ENCODE results near the gene SAMD4A.

The SAMD4A gene

DNA sequence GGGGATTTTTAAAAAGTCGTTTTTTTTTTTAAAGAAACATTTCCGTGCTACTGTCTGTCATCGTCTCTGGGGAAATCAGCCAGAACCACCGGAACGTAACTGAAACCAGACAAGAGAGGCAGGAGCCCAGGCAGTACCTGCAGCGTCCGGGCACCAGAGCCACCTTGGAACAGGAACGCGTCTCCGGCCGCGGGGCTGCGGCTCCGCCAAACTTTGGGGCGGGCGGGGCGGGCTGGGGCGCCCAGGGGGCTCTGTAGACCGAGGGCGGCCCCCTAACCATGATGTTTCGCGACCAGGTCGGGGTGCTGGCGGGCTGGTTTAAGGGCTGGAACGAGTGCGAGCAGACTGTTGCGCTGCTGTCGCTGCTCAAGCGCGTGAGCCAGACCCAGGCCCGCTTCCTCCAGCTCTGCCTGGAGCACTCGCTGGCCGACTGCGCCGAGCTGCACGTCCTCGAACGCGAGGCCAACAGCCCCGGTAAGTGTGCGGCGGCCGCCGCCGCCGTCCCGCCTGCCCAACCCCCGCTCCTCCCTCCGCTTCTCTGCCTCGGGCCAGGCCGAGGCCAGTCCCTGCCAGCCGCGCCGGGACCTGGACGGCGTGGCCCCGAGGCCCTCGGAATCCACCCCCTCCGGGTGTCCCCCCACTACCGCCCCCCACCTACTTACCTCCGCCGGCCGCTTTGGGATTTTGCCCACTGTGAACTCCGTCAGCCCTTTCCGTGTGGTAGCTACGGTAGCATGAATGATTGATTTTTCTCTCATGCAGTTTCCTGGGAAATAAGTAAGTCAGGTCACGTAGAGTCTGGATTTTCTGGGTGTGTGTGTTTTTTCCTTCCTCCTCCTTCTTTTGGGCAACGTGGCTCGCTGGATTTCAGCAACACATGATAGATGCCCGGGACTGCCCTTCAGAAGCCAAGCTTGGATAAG lies 972 bp downstream of the SAMD4A start:
- TF ChIP-seq, protein P1, sequence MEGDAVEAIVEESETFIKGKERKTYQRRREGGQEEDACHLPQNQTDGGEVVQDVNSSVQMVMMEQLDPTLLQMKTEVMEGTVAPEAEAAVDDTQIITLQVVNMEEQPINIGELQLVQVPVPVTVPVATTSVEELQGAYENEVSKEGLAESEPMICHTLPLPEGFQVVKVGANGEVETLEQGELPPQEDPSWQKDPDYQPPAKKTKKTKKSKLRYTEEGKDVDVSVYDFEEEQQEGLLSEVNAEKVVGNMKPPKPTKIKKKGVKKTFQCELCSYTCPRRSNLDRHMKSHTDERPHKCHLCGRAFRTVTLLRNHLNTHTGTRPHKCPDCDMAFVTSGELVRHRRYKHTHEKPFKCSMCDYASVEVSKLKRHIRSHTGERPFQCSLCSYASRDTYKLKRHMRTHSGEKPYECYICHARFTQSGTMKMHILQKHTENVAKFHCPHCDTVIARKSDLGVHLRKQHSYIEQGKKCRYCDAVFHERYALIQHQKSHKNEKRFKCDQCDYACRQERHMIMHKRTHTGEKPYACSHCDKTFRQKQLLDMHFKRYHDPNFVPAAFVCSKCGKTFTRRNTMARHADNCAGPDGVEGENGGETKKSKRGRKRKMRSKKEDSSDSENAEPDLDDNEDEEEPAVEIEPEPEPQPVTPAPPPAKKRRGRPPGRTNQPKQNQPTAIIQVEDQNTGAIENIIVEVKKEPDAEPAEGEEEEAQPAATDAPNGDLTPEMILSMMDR (IDR thresholded peaks at IDR 0.05): no peak
- Mint-ChIP-seq H3K4me3 (peak overlapping the region; percentile 93), H3K4me1 (peaks cover 24% of the 10 kb centered on the region)

GRCh38 chr14:54568821-54569595 lies 2.1 kb downstream of the SAMD4A start:
- Mint-ChIP-seq H3K4me3 (peak overlapping the region; percentile 93), H3K9me3 (peaks cover 18% of the 10 kb centered on the region), H3K27ac (no peak overlapping the region), H3K4me1 (peaks cover 24% of the 10 kb centered on the region), H3K27me3 (ENCODE audit: low read depth, poor library complexity) (peaks cover 47% of the 10 kb centered on the region), H3K36me3 (ENCODE audit: low read depth) (peaks cover 18% of the 10 kb centered on the region)
- TF ChIP-seq, protein P1 (IDR thresholded peaks at IDR 0.05): no peak
- DNase-seq: peak; percentile 16

More for the DNA sequence above, 972 bp downstream of the SAMD4A start:
- Mint-ChIP-seq H3K27ac (no peak overlapping the region), H3K27me3 (ENCODE audit: low read depth, poor library complexity) (peaks cover 49% of the 10 kb centered on the region), H3K9me3 (peaks cover 10% of the 10 kb centered on the region), H3K36me3 (ENCODE audit: low read depth) (peaks cover 10% of the 10 kb centered on the region)
- DNase-seq: peak; percentile 69

GRCh38 chr14:54570047-54570446 lies 3.1 kb downstream of the SAMD4A start:
- Mint-ChIP-seq H3K27me3 (ENCODE audit: low read depth, poor library complexity) (peaks cover 37% of the 10 kb centered on the region), H3K4me3 (peak overlapping the region; percentile 16), H3K27ac (no peak overlapping the region), H3K4me1 (peaks cover 25% of the 10 kb centered on the region), H3K36me3 (ENCODE audit: low read depth) (peaks cover 18% of the 10 kb centered on the region), H3K9me3 (peaks cover 18% of the 10 kb centered on the region)
- no peak for DNase-seq
- TF ChIP-seq, protein P1 (IDR thresholded peaks at IDR 0.05): no peak

DNA sequence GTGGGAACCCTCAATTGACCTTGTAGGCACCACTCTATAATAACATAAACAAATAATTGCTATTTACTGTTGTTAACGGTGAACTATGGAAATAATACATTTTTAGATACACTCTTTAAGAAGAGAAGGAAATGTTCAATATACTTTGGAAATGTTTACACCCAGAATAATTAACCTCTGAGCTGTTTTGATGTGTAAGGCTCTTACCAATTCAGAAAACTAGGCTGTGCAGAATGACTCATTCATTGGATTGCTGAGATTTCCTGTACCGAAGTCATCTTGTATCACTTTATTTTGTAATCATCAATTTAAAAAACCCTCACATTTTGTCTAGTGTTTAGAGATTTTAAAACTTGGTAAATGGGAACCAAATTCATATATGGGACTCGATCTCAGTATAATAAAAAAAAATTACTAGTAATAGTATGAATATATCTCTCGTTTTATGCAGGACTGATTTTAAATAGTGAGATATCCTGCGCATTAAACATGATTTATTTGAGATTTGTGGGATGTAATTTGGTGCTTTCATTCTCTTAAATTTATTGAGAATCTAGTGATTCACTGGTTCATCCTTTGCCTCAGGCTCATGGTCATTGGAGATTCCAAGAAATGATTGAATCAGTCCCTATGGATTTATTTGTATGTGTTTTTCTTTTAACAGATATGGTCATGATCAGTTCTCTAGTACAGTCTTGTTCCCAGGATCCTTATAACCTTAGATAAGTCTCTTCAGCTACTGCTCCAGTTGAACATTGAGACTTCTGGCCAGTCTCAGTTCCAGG lies 3.9 kb downstream of the SAMD4A start:
- TF ChIP-seq, protein P1 (IDR thresholded peaks at IDR 0.05): no peak
- H3K9me3 Mint-ChIP-seq: peaks cover 18% of the 10 kb centered on the region
- peaks cover 32% of the 10 kb centered on the region for H3K4me1 Mint-ChIP-seq
- no peak for DNase-seq
- H3K27ac Mint-ChIP-seq: no peak overlapping the region
- peaks cover 29% of the 10 kb centered on the region for H3K27me3 Mint-ChIP-seq (ENCODE audit: low read depth, poor library complexity)
- no peak overlapping the region for H3K4me3 Mint-ChIP-seq
- H3K36me3 Mint-ChIP-seq (ENCODE audit: low read depth): peaks cover 18% of the 10 kb centered on the region

DNA sequence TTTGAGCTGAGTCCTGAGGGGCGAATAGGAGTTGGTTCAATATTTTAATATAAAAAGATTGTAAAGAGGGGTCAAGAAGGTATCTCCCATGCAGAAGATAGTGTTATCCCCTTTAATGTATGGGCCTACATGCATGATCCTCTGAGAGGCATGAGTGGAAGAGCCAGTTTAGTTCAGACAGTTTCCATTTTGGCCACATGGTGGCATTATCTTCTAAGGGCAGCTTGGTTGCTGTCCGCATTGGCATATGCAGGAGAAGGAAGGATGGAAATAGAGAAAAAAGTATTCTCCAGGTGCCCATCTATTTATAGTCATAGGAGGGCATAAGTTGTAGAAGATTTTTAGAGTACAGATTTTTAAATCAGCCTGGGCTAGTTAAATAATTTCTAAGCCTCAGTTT lies 5.4 kb downstream of the SAMD4A start:
- Mint-ChIP-seq H3K4me1 (peaks cover 40% of the 10 kb centered on the region), H3K27ac (no peak overlapping the region), H3K27me3 (ENCODE audit: low read depth, poor library complexity) (peaks cover 32% of the 10 kb centered on the region), H3K36me3 (ENCODE audit: low read depth) (peaks cover 18% of the 10 kb centered on the region), H3K9me3 (peaks cover 18% of the 10 kb centered on the region), H3K4me3 (no peak overlapping the region)
- no peak for DNase-seq
- TF ChIP-seq, protein P1 (IDR thresholded peaks at IDR 0.05): peak; percentile 43

Data from nephron progenitor cell (in vitro differentiated cells).